Ovary (tissue), 9 donors: Measurements from ENCODE around the gene ERMARD. TPM values are rescaled to one million over a fixed set of nuclear protein-coding genes. Genes with fewer than 3 reads are reported as not detected.

ENCODE experiments used
- DNase-seq, 5 donors: peaks; one replicate each; pipeline ENCODE4 v3.0.0-alpha.2; 2019 to 2020
- H3K27ac ChIP-seq, 2 donors: fragments of 200-600 bp; one replicate each; pipeline versions ENCODE4 v1.5.1 to v1.8.0; 2019 to 2022
- H3K27me3 ChIP-seq: fragments of 200-600 bp; one replicate; pipeline ENCODE4 v1.8.0; 2022
- H3K36me3 ChIP-seq: fragments of 200-600 bp; sonication (generic); one replicate; pipeline ENCODE4 v1.5.1; 2019
- H3K4me1 ChIP-seq: one replicate; pipeline ENCODE4 v1.8.1; 2013; ENCODE audit warnings: mild to moderate bottlenecking, moderate library complexity; ENCODE audit not compliant: insufficient read depth
- H3K4me3 ChIP-seq: fragments of 200-600 bp; sonication (generic); one replicate; pipeline ENCODE4 v1.5.1; 2017
- H3K9me3 ChIP-seq, 2 donors: fragments of 200-600 bp in 1 of 2; sonication (generic) in 1 of 2; one replicate each; pipeline versions ENCODE4 v1.5.1 to v1.8.1; 2013 to 2019; ENCODE audit warnings: mild to moderate bottlenecking in 1 of 2, moderate library complexity in 1 of 2
- EP300 ChIP-seq: sonication (generic); formaldehyde crosslinking; IDR thresholded peaks from one replicate; pipeline ENCODE4 v1.6.1; 2017; ENCODE audit warnings: antibody characterized with exemption
- POLR2A ChIP-seq: fragments of 450-650 bp; IDR thresholded peaks from one replicate; pipeline ENCODE4 v1.6.1; 2017; ENCODE audit warnings: antibody characterized with exemption, mild to moderate bottlenecking, moderate library complexity
- WGBS, 3 donors: extraction: QIAGEN DNeasy Blood & Tissue Kit in 1 of 3; methylation state at CpG; one replicate each; pipeline versions ENCODE4 v1.1.5 to v1.1.7; 2013 to 2017; 5-methylcytosine and 5-hydroxymethylcytosine counted together
- intact Hi-C, 4 donors: fragments of 100-400 bp; cut with DNase I; formaldehyde crosslinking; loops; one replicate each; pipeline versions ENCODE4 v1.11.0 to v1.15.1; 2022 to 2023
- polyA plus RNA-seq, 2 donors: library from polyadenylated mRNA; stranded (reverse); fragments of 200-250 nt in 1 of 2; fragments of 350-450 nt in 1 of 2; fragmentation: Illumina TruSeq in 1 of 2; extraction: RNeasy Lipid Tissue Mini Kit (QIAGEN cat#74804) in 1 of 2; gene quantifications; one replicate each; pipeline ENCODE4 v1.2.3, GENCODE V29; 2013 to 2014
- total RNA-seq, 7 donors: library from RNA; depleted of rRNA in 2 of 7; stranded (reverse); fragments of >200 nt in 2 of 7; fragmentation: NEBNext Ultra II Directional in 3 of 7; extraction: Animal tissue kit (Norgen Biotek cat#: 25700) in 3 of 7; gene quantifications; one replicate each; pipeline versions ENCODE4 v1.1.0 to v1.2.4, GENCODE V29; 2016 to 2023
- TF ChIP-seq, protein P1 (sequence below), 3 donors: fragments of 450-650 bp in 2 of 3; fragments of 200-600 bp in 1 of 3; IDR thresholded peaks; one replicate each; pipeline versions ENCODE4 v1.5.1 to v1.8.0; 2016 to 2022; ENCODE audit warnings: antibody characterized with exemption in 3 of 3, mild to moderate bottlenecking in 1 of 3
- donor health status: DM: no; HTN: no; CAD: no; lungs with moderate emphysema.
- donor health status: DM: no; HTN: no; CAD: no.
- donor health status: Bipolar disorder and iron deficiency.
- donor health status: DM: yes; HTN: yes; CAD: no.
- donor health status: DM: no; HTN: no; CAD: no.
- donor health status: DM: yes; HTN: yes; CAD: no.

ERMARD gene
- total and polyA plus RNA-seq, 9 donors = 15.9 to 38.0 (median 27.0) TPM

DNA sequence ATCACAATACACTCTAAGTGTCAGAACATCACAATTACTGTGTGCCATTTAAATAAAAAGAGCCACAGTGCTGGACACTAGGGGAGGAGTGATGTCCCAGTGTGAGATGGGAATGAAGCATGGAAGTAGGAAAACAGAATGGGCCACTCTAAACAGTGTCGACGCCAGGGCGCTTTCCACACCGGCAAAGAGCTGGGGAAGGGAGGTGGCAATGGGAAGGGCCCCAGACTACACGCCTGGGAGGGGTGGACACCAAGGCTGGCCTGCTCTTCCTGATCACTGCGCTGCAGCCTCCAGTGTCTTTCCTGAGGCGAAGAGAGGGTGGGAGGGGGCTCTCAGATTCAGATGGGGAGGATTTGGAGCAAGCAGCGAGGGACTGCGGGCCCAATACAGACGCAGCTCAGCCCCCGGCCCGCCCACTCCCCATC, 75.9 kb downstream of the ERMARD start:
- no peaks in the 10 kb centered on the region for H3K4me1 ChIP-seq
- intact Hi-C loops = loop anchor here in 1 of 4 donors (5.0 kb wide), 1 partner anchor 695 kb away; no protein-coding TSS in a partner anchor
- H3K4me3 ChIP-seq = no peak overlapping the region
- 67 to 77% (median 69%) methylated on average over 12 of the region's 12 CpGs for WGBS, 3 donors
- DNase-seq = peak in 1 of 5 donors; percentile 4
- H3K9me3 ChIP-seq = no peaks in the 10 kb centered on the region
- TF ChIP-seq EP300 (no peak), POLR2A (no peak)
- TF ChIP-seq, protein P1, sequence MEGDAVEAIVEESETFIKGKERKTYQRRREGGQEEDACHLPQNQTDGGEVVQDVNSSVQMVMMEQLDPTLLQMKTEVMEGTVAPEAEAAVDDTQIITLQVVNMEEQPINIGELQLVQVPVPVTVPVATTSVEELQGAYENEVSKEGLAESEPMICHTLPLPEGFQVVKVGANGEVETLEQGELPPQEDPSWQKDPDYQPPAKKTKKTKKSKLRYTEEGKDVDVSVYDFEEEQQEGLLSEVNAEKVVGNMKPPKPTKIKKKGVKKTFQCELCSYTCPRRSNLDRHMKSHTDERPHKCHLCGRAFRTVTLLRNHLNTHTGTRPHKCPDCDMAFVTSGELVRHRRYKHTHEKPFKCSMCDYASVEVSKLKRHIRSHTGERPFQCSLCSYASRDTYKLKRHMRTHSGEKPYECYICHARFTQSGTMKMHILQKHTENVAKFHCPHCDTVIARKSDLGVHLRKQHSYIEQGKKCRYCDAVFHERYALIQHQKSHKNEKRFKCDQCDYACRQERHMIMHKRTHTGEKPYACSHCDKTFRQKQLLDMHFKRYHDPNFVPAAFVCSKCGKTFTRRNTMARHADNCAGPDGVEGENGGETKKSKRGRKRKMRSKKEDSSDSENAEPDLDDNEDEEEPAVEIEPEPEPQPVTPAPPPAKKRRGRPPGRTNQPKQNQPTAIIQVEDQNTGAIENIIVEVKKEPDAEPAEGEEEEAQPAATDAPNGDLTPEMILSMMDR (IDR thresholded peaks at IDR 0.05) = no peak
- H3K27ac ChIP-seq = no peak overlapping the region
- H3K36me3 ChIP-seq = no peaks in the 10 kb centered on the region
- no peaks in the 10 kb centered on the region for H3K27me3 ChIP-seq

DNA sequence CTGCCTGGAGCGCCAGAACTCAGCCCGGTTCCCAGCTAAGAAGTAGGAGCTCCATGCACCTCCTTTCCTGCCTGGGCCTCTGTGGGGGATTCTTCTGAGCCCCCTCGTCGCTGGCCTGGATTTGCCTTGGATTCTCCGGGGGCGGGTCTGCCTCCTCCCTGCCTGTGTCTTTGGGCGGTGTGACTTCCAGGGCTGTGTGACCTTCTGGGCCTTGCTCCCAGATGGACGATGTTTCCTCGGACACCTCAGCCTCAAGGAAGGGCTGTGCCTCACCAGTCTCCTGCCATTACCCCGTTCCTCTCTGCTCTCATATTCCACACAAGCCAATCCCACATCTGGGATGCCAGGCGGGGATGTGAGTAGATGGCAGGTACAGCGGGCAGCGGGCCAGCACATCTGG, 76.8 kb downstream of the ERMARD start:
- H3K4me1 ChIP-seq = no peaks in the 10 kb centered on the region

DNA sequence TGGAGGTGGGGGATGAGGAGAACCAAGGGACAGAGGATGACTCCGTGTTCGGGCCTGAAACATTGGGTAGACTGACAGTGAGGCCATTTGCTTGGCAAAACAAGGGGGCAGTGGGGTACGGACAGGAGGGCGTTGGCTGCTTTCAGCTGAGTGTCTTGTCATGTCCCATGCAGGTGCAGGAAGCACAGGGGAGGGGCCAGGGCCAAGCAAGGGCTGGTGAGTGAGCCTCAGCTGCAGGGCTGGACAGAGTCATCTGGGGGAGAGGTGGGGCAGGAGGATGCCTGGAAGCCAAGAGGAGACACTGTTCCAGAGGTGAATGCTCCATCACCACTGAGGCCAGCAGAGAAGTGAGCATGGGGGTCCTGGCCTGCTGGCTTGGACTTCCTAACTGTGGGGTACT, 78.4 kb downstream of the ERMARD start:
- Histone ChIP-seq H3K27ac (no peak overlapping the region), H3K4me1 (no peaks in the 10 kb centered on the region), H3K36me3 (no peaks in the 10 kb centered on the region), H3K4me3 (no peak overlapping the region), H3K27me3 (no peaks in the 10 kb centered on the region), H3K9me3 (no peaks in the 10 kb centered on the region)
- WGBS, 3 donors = 76 to 93% (median 77%) methylated on average over 4 of the region's 4 CpGs
- intact Hi-C loops = loop anchor here (5.0 to 10.0 kb wide), 5 partner anchors 105 to 698 kb away; partner anchors contain the start of gene DLL1 (in 1 of the 4)
- DNase-seq = peak in 1 of 5 donors; percentile 11
- TF ChIP-seq EP300 = no peak
- TF ChIP-seq, protein P1 (IDR thresholded peaks at IDR 0.05) = no peak
- no peak for TF ChIP-seq POLR2A

More for the DNA sequence above, 76.8 kb downstream of the ERMARD start:
- H3K4me3 ChIP-seq = no peak overlapping the region
- intact Hi-C loops = loop anchor here in 1 of 4 donors (5.0 kb wide), 1 partner anchor 694 kb away; no protein-coding TSS in a partner anchor
- WGBS, 3 donors = 38 to 46% (median 41%) methylated on average over 13 of the region's 13 CpGs
- no peaks in the 10 kb centered on the region for H3K36me3 ChIP-seq
- H3K9me3 ChIP-seq = no peaks in the 10 kb centered on the region
- no peak overlapping the region for H3K27ac ChIP-seq
- H3K27me3 ChIP-seq = no peaks in the 10 kb centered on the region
- TF ChIP-seq POLR2A (no peak), EP300 (no peak)
- TF ChIP-seq, protein P1 (IDR thresholded peaks at IDR 0.05) = no peak
- peak in 1 of 5 donors; percentile 13 for DNase-seq

DNA sequence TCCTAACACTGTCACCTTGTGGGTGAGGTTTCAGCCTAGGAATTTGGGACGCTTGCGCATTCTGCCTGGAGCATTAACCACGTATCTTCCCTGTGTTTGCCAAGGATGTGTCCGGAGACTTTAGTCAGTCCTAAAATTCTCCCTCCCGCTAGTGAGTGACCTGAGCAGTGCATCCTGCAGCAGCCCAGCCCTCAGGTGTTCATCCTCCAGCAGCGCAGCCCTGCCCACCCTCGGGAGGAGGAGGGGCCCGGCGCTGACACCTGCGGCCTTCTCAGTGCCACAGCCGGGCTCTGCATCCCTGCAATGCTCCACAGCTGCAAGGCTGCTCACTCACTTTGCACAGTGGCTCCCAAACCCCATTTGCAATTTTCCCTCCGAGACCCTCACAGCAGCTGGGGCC, 79.5 kb downstream of the ERMARD start:
- DNase-seq = no peak
- TF ChIP-seq, protein P1 (IDR thresholded peaks at IDR 0.05) = no peak
- TF ChIP-seq POLR2A = no peak
- no peak for TF ChIP-seq EP300
- WGBS, 3 donors = 72 to 85% (median 82%) methylated on average over 11 to 12 of the region's 12 CpGs

More for the DNA sequence above, 79.5 kb downstream of the ERMARD start:
- Histone ChIP-seq H3K36me3 (no peaks in the 10 kb centered on the region), H3K27me3 (no peaks in the 10 kb centered on the region), H3K9me3 (no peaks in the 10 kb centered on the region), H3K4me3 (no peak overlapping the region), H3K4me1 (no peaks in the 10 kb centered on the region), H3K27ac (no peak overlapping the region)
- intact Hi-C loops = loop anchor here in 3 of 4 donors (5.0 to 10.0 kb wide), 4 partner anchors 104 to 696 kb away; partner anchors contain the start of gene DLL1 (in 1 of the 3)

Other genes starting within 250 kb of the ERMARD start
- 10 to 100 TPM; 35.1 to 53.4 (median 40.7) TPM for gene WDR27, start 49.6 kb upstream of the ERMARD start, total RNA-seq
- gene WDR27, start 49.6 kb upstream of the ERMARD start, polyA plus RNA-seq = 10 to 100 TPM; 16.6 to 23.0 TPM
- 10 to 100 TPM; 22.9 to 32.7 (median 27.9) TPM for gene C6orf120, start 49.5 kb upstream of the ERMARD start, total RNA-seq
- 10 to 100 TPM; 13.3 to 16.6 TPM for gene C6orf120, start 49.5 kb upstream of the ERMARD start, polyA plus RNA-seq
- 10 to 100 TPM; 59.3 to 94.1 (median 70.0) TPM for gene PHF10, start 27.1 kb upstream of the ERMARD start, total RNA-seq
- gene PHF10, start 27.1 kb upstream of the ERMARD start, polyA plus RNA-seq = 100 to 1,000 TPM in 1 of 2 donors, 10 to 100 TPM in 1; 37.9 to 102 TPM
- 1 to 10 TPM; 2.0 to 4.6 (median 3.1) TPM for gene DYNLT2, start 50 bp upstream of the ERMARD start, total RNA-seq
- 1 to 10 TPM; 1.7 to 2.9 TPM for gene DYNLT2, start 50 bp upstream of the ERMARD start, polyA plus RNA-seq